SK-N-SH (cell line): ENCODE measurements around the gene CDK14. TPM values are rescaled to one million over a fixed set of nuclear protein-coding genes. Genes with fewer than 3 reads are reported as not detected.

ENCODE experiments used
- CTCF ChIA-PET: fragments of 300-600, 350-600 bp; formaldehyde crosslinking; extraction: SDS; loops from one replicate; lab custom pipeline; 2021; lab: Yijun Ruan, JAX
- POLR2A ChIA-PET: fragments of 350-600 bp; sonication (Branson Sonifier 250); formaldehyde crosslinking; extraction: SDS; loops from one replicate; lab custom pipeline; 2020; ENCODE audit warnings: antibody characterized with exemption, inconsistent platforms; lab: Yijun Ruan, JAX
- DNase-seq: peaks from one replicate; pipeline ENCODE4 v3.0.0; 2012
- H2AFZ ChIP-seq: fragments of 200-600 bp; sonication (generic); 2 replicates; pipeline ENCODE4 v1.8.1; 2016; ENCODE audit warnings: antibody characterized with exemption, mild to moderate bottlenecking, low read depth
- H3F3A ChIP-seq: fragments of 200-600 bp; sonication (generic); replicated peaks from 2 replicates; pipeline ENCODE3; 2016; ENCODE audit warnings: antibody characterized with exemption, mild to moderate bottlenecking; ENCODE audit not compliant: insufficient read depth
- H3K27ac ChIP-seq, 2 experiments: fragments of 200-500 bp in 1 of 2; fragments of 200-600 bp in 1 of 2; sonication (Bioruptor generic) in 1 of 2; sonication (generic), shearing (Covaris generic) in 1 of 2; 2 replicates each; pipeline versions ENCODE4 v1.5.1 to v1.6.1; 2014 to 2016; ENCODE audit warnings: low read depth in 2 of 2, inconsistent platforms in 1 of 2, low read length in 1 of 2, mild to moderate bottlenecking in 1 of 2, mixed read lengths in 1 of 2
- H3K27me3 ChIP-seq: fragments of 200-600 bp; sonication (generic), shearing (Covaris generic); 2 replicates; pipeline ENCODE4 v1.6.1; 2016; ENCODE audit warnings: mixed run types; ENCODE audit not compliant: insufficient read depth
- H3K36me3 ChIP-seq, 2 experiments: fragments of 200-500 bp in 1 of 2; fragments of 200-600 bp in 1 of 2; sonication (Bioruptor generic) in 1 of 2; sonication (generic) in 1 of 2; replicated peaks in 1 of 2; 2 replicates each; pipeline versions ENCODE3 to v1.5.1; 2014 to 2016; ENCODE audit warnings: low read length in 1 of 2, mild to moderate bottlenecking in 1 of 2; ENCODE audit not compliant: insufficient read depth in 2 of 2, control insufficient read depth in 1 of 2
- H3K4me1 ChIP-seq, 2 experiments: fragments of 200-500 bp in 1 of 2; fragments of 200-600 bp in 1 of 2; sonication (Bioruptor generic) in 1 of 2; sonication (generic), shearing (Covaris generic) in 1 of 2; 2 replicates each; pipeline versions ENCODE4 v1.5.1 to v1.6.1; 2014 to 2016; ENCODE audit warnings: low read depth in 1 of 2, low read length in 1 of 2, mixed run types in 1 of 2; ENCODE audit not compliant: insufficient read depth in 2 of 2, control insufficient read depth in 1 of 2
- H3K4me2 ChIP-seq: fragments of 200-600 bp; sonication (generic), shearing (Covaris generic); 2 replicates; pipeline ENCODE4 v1.6.1; 2017; ENCODE audit warnings: mixed run types
- H3K4me3 ChIP-seq, 2 experiments: fragments of 200-500 bp in 1 of 2; fragments of 200-600 bp in 1 of 2; sonication (Bioruptor generic) in 1 of 2; sonication (generic), shearing (Covaris generic) in 1 of 2; 2 replicates each; pipeline versions ENCODE4 v1.5.1 to v1.8.1; 2014 to 2016; ENCODE audit warnings: low read depth in 2 of 2, inconsistent platforms in 1 of 2, low read length in 1 of 2, mild to moderate bottlenecking in 1 of 2, mixed read lengths in 1 of 2, moderate library complexity in 1 of 2
- H3K79me2 ChIP-seq: fragments of 200-600 bp; sonication (generic); 2 replicates; pipeline ENCODE4 v1.8.1; 2017; ENCODE audit warnings: mild to moderate bottlenecking; ENCODE audit not compliant: insufficient read depth
- H3K9ac ChIP-seq: fragments of 200-600 bp; sonication (generic); 2 replicates; pipeline ENCODE4 v1.6.1; 2017; ENCODE audit warnings: mixed run types
- H3K9me2 ChIP-seq: fragments of 200-600 bp; sonication (generic); 2 replicates; pipeline ENCODE4 v1.6.1; 2017; ENCODE audit warnings: mixed run types
- H3K9me3 ChIP-seq: fragments of 200-600 bp; sonication (generic); 2 replicates; pipeline ENCODE4 v1.6.1; 2017; ENCODE audit warnings: mixed run types, mild to moderate bottlenecking, moderate library complexity
- H4K20me1 ChIP-seq: fragments of 200-600 bp; sonication (generic); 2 replicates; pipeline ENCODE4 v1.6.1; 2017; ENCODE audit warnings: mild to moderate bottlenecking, mixed run types; ENCODE audit not compliant: insufficient read depth
- EP300 ChIP-seq, 2 experiments: IDR thresholded peaks; 2 replicates each; pipeline versions ENCODE4 v1.4.0 to v1.6.1; 2012; ENCODE audit warnings: borderline replicate concordance in 1 of 2, low read depth in 1 of 2, low read length in 1 of 2
- FOXJ3 ChIP-seq: sonication (generic); formaldehyde crosslinking; IDR thresholded peaks from 2 replicates; pipeline ENCODE4 v1.5.1; 2020; ENCODE audit warnings: mild to moderate bottlenecking, missing genetic modification reagents
- FOXM1 ChIP-seq: IDR thresholded peaks from 2 replicates; pipeline ENCODE4 v1.4.0; 2012; ENCODE audit warnings: low read depth, mild to moderate bottlenecking
- GABPA ChIP-seq: IDR thresholded peaks from 2 replicates; pipeline ENCODE4 v1.4.0; 2012; ENCODE audit warnings: low read depth, mild to moderate bottlenecking
- GATA2 ChIP-seq: sonication (generic); formaldehyde crosslinking; IDR thresholded peaks from 2 replicates; pipeline ENCODE4 v1.5.0; 2020; ENCODE audit warnings: mild to moderate bottlenecking, missing genetic modification reagents
- JUND ChIP-seq: IDR thresholded peaks from 2 replicates; pipeline ENCODE4 v1.4.0; 2012
- MEF2A ChIP-seq: IDR thresholded peaks from 2 replicates; pipeline ENCODE4 v1.4.0; 2012; ENCODE audit warnings: low read depth, borderline replicate concordance
- MXI1 ChIP-seq: IDR thresholded peaks from 2 replicates; pipeline ENCODE4 v1.6.1; 2012; ENCODE audit warnings: mild to moderate bottlenecking, low read depth, low read length, improper control_type of control experiment
- POLR2AphosphoS5 ChIP-seq: IDR thresholded peaks from 2 replicates; pipeline ENCODE4 v1.6.1; 2012; ENCODE audit warnings: low read depth, low read length
- RAD21 ChIP-seq: IDR thresholded peaks from 2 replicates; pipeline ENCODE4 v1.6.1; 2012; ENCODE audit warnings: mild to moderate bottlenecking, low read length
- RCOR1 ChIP-seq: fragments of 150-350 bp; IDR thresholded peaks from 2 replicates; pipeline ENCODE4 v1.6.1; 2017; ENCODE audit warnings: antibody characterized with exemption, low read length
- REST ChIP-seq: IDR thresholded peaks from 2 replicates; pipeline ENCODE4 v1.6.1; 2012; ENCODE audit warnings: mild to moderate bottlenecking, low read depth, low read length, moderate library complexity
- RFX5 ChIP-seq: IDR thresholded peaks from 2 replicates; pipeline ENCODE4 v1.6.1; 2012; ENCODE audit warnings: mild to moderate bottlenecking, improper control_type of control experiment, low read length
- RXRA ChIP-seq: IDR thresholded peaks from 2 replicates; pipeline ENCODE4 v1.4.0; 2012; ENCODE audit warnings: low read depth, mild to moderate bottlenecking, borderline replicate concordance
- SIN3A ChIP-seq: IDR thresholded peaks from 2 replicates; pipeline ENCODE4 v1.6.1; 2012; ENCODE audit warnings: low read depth, mild to moderate bottlenecking, low read length, moderate library complexity, borderline replicate concordance
- TCF12 ChIP-seq: IDR thresholded peaks from 2 replicates; pipeline ENCODE4 v1.4.0; 2012
- WGBS: methylation state at CpG from one replicate; pipeline ENCODE4 v1.1.6; 2017; ENCODE audit warnings: low lambda C conversion rate; 5-methylcytosine and 5-hydroxymethylcytosine counted together
- polyA plus RNA-seq, 3 experiments: library from polyadenylated mRNA; depleted of rRNA; stranded (reverse); fragments of >200 nt; gene quantifications; 2 replicates each; pipeline ENCODE4 v1.2.3, GENCODE V29; 2012
- TF ChIP-seq, protein P1 (sequence below): fragments of 200-600 bp; sonication (generic); IDR thresholded peaks from 2 replicates; pipeline ENCODE4 v1.6.1; 2017; ENCODE audit warnings: antibody characterized with exemption, mild to moderate bottlenecking, moderate library complexity

The CDK14 gene
- polyA plus RNA-seq, 1 of the 3 experiments (the other 2 are of a cell fraction) = 13.9 TPM

DNA sequence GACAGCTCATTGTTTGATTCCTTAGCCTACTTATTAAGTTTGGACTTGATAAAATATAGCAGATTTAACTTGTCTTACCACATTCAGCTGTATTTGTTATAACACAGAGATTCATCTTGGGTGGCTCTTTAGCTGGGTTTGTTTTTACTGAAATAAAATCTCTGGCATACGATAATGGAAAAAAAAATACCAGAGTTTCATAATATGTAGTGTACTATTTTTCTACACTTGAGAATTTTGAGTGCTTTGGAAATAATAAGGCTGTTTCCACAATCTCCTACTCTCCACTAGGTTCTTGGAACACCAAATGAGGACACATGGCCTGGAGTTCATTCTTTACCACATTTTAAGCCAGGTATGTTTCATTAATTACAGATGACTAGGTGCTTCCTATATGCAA is 449.5 kb downstream of the CDK14 start (continued):
- TF ChIP-seq REST = no peak
- no peak for TF ChIP-seq RCOR1
- TF ChIP-seq TCF12 = no peak

DNA sequence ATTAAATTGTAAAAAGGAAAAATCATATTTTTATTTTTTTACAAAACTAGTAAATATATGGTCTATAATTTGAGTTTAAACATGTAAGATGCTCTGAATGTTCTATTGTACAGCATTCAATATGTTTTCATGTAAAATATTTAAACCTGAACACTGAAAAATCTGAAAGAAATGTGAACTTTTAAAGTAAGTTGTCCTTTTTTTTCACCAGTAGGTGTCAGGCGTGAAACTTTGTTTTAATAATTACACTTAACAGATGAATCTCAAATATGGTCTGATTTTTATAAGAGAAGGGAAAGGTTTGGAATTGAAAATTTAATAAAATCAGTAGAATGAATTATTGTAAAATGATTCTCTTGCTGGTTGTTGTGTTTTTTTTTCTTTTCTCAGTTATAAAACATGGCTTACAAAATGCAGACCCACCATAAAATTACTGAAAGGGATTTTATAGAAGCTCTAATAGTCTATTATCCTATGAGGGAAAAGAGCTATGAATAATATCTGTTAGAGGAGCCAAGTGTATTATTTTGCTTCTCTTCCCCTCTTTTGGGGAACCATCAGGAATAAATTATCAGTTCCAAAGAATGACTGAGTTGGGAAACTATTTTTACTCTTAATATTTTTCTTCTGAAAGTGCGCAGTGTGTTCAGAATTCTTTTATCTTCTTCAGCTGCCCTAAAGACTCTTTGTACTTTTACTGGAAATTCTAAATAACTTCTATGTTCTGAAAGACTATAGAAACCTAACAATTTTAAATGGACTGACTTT is 450.4 kb downstream of the CDK14 start:
- ChIA-PET CTCF (interaction anchor here (0.9 to 2.6 kb wide), 5 partner anchors 11 to 783 kb away, joined by 3 to 11 read pairs (median 5); no protein-coding TSS in a partner anchor), POLR2A (no interaction called here)
- H3K9me3 ChIP-seq = no peaks in the 10 kb centered on the region
- no peak overlapping the region for H3K4me3 ChIP-seq
- whole genome bisulfite sequencing = 92% methylated on average over 2 of the region's 2 CpGs
- H2AFZ ChIP-seq = no peak overlapping the region
- no peaks in the 10 kb centered on the region; a peak in 1 of 4 replicates for H3K4me1 ChIP-seq
- H3K9me2 ChIP-seq = no peaks in the 10 kb centered on the region
- no peaks in the 10 kb centered on the region for H3K79me2 ChIP-seq
- H4K20me1 ChIP-seq = no peaks in the 10 kb centered on the region
- H3K36me3 ChIP-seq = peaks cover 0 to 5% of the 10 kb centered on the region in 2 experiments
- TF ChIP-seq RFX5 = no peak
- TF ChIP-seq RAD21 = peak; percentile 48
- peak; percentile 38; the same call in 1 of the 2 replicates for TF ChIP-seq TCF12
- TF ChIP-seq, protein P1, sequence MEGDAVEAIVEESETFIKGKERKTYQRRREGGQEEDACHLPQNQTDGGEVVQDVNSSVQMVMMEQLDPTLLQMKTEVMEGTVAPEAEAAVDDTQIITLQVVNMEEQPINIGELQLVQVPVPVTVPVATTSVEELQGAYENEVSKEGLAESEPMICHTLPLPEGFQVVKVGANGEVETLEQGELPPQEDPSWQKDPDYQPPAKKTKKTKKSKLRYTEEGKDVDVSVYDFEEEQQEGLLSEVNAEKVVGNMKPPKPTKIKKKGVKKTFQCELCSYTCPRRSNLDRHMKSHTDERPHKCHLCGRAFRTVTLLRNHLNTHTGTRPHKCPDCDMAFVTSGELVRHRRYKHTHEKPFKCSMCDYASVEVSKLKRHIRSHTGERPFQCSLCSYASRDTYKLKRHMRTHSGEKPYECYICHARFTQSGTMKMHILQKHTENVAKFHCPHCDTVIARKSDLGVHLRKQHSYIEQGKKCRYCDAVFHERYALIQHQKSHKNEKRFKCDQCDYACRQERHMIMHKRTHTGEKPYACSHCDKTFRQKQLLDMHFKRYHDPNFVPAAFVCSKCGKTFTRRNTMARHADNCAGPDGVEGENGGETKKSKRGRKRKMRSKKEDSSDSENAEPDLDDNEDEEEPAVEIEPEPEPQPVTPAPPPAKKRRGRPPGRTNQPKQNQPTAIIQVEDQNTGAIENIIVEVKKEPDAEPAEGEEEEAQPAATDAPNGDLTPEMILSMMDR = peak; percentile 60
- TF ChIP-seq SIN3A = no peak
- no peaks in the 10 kb centered on the region for H3K27me3 ChIP-seq
- no peak overlapping the region for H3K9ac ChIP-seq
- peak overlapping the region in 1 of 2 experiments; percentile 16; a peak in 1 of 4 replicates for H3K27ac ChIP-seq
- peaks cover 8% of the 10 kb centered on the region for H3F3A ChIP-seq
- H3K4me2 ChIP-seq = no peak overlapping the region
- DNase-seq = no peak

GRCh38 chr7:91047636-91048035 is 451.5 kb downstream of the CDK14 start:
- H3K4me1 ChIP-seq = no peaks in the 10 kb centered on the region; a peak in 1 of 4 replicates
- no peak overlapping the region for H3K9ac ChIP-seq
- 86% methylated on average over 2 of the region's 2 CpGs for WGBS
- H3K27me3 ChIP-seq = no peaks in the 10 kb centered on the region
- ChIA-PET CTCF (interaction anchor here (0.7 to 2.6 kb wide), 4 partner anchors 12 to 592 kb away, joined by 3 to 11 read pairs (median 6); no protein-coding TSS in a partner anchor), POLR2A (no interaction called here)
- H3K9me3 ChIP-seq = no peaks in the 10 kb centered on the region
- no peaks in the 10 kb centered on the region for H3K9me2 ChIP-seq
- H3K36me3 ChIP-seq = peaks cover 0 to 5% of the 10 kb centered on the region in 2 experiments
- peaks cover 8% of the 10 kb centered on the region for H3F3A ChIP-seq
- no peaks in the 10 kb centered on the region for H3K79me2 ChIP-seq
- H2AFZ ChIP-seq = no peak overlapping the region
- no peak overlapping the region for H3K4me3 ChIP-seq
- no peak for DNase-seq
- no peaks in the 10 kb centered on the region for H4K20me1 ChIP-seq
- no peak for TF ChIP-seq JUND
- no peak for TF ChIP-seq FOXM1
- TF ChIP-seq MXI1 = no peak
- TF ChIP-seq, protein P1 = no peak
- TF ChIP-seq GABPA = no peak
- no peak for TF ChIP-seq RXRA
- no peak for TF ChIP-seq EP300 (IDR thresholded peaks at IDR 0.05; ENCODE audit: borderline replicate concordance in 1 of 2, low read depth in 1 of 2, low read length in 1 of 2)
- TF ChIP-seq GATA2 (CRISPR knock-in tag) = no peak
- TF ChIP-seq POLR2AphosphoS5 = no peak
- TF ChIP-seq MEF2A = no peak
- TF ChIP-seq FOXJ3 (CRISPR knock-in tag) = no peak
- no peak overlapping the region for H3K27ac ChIP-seq
- H3K4me2 ChIP-seq = no peak overlapping the region
